GM18909 (cell line): ENCODE data around the gene CYP2B6.
"Not testable (repeated sequence)": the region's sequence is repeated elsewhere in the genome, so short reads cannot be mapped to it uniquely, and the experiment has no call there.

ENCODE experiments used
- ATAC-seq: cut with Tn5 transposase; IDR thresholded peaks from one replicate; pipeline ENCODE4 v1.9.1; 2021; ENCODE audit warnings: mild to moderate bottlenecking; ENCODE audit not compliant: unreplicated experiment, poor library complexity

Gene CYP2B6

GRCh38 chr19:40990972-40991381 is at the start of gene CYP2B6:
Gene CYP2B6 (plus strand): TSS chr19:40991282. CDS start chr19:40991306, 24 bp downstream.
- no peak for ATAC-seq

- no peak for ATAC-seq
These were observed 49.4 kb upstream of the CYP2B6 start for GRCh38 chr19:40941481-40942219.

- ATAC-seq: no peak
These were observed 45.4 kb upstream of the CYP2B6 start for GRCh38 chr19:40945645-40946044.

DNA sequence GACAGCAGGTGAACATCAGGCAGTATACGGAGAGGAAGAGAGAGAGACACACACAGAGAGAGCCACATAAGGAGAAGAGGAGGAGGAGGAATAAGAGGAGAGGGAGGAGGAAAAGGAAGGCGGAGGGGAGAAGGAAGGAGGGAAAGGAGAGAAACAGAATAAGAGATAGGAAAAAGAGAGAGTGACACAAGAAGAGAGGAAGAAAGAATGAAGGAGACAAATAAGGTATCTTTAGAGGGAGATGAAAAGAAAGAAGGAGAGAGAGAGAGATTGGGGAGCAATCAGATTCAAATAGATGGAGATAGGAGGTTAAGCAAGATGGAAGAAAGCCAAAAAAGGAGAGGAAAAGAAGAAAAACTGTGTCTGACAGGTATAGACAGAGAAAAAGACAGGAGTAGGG is 44.0 kb upstream of the CYP2B6 start:
- ATAC-seq: no peak

DNA sequence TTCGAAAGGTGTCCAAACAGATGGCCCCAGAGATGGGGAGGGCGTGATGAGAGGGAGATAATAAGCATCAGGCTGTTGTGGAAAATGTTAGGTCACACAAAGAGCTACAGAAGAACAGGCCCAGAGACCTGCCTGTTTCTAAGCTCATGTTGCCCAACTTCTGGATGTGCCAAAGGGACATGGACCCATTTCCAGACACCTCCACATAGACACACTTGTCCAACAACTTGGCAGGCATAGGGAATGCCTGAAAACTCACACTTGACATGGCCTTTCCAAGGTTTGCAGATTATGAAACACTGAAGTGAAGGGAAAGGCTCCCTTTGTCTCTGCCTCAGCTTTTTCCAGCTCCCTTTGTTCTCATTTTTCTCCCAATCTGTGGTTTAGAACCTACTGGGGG is 43.5 kb upstream of the CYP2B6 start:
- no peak for ATAC-seq

DNA sequence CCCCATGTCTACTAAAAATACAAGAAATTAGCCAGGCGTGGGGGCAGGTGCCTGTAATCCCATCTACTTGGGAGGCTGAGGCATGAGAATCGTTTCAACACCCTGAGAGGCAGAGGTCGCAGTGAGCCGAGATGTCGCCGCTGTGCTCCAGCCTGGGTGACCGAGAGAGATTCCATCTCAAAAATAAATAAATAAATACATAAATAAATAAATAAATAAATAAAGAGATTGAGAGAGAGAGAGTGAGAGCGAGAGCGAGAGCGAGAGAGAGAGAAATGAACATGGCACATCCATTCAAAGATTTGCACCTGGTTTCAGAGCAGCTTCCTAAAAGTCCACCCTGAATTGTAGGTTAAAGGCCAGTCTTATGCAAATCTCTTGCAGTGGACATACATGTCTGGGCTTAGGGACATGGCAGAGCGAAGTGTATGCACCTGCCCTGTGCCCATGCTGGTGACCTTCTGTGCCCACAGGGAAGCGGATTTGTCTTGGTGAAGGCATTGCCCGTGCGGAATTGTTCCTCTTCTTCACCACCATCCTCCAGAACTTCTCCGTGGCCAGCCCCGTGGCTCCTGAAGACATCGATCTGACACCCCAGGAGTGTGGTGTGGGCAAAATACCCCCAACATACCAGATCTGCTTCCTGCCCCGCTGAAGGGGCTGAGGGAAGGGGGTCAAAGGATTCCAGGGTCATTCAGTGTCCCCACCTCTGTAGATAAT is 42.3 kb upstream of the CYP2B6 start:
- ATAC-seq: no peak

- no peak for ATAC-seq
These were observed 36.5 kb upstream of the CYP2B6 start for GRCh38 chr19:40954573-40954972.

- ATAC-seq: no peak
These were observed 31.7 kb upstream of the CYP2B6 start for GRCh38 chr19:40959338-40959737.

DNA sequence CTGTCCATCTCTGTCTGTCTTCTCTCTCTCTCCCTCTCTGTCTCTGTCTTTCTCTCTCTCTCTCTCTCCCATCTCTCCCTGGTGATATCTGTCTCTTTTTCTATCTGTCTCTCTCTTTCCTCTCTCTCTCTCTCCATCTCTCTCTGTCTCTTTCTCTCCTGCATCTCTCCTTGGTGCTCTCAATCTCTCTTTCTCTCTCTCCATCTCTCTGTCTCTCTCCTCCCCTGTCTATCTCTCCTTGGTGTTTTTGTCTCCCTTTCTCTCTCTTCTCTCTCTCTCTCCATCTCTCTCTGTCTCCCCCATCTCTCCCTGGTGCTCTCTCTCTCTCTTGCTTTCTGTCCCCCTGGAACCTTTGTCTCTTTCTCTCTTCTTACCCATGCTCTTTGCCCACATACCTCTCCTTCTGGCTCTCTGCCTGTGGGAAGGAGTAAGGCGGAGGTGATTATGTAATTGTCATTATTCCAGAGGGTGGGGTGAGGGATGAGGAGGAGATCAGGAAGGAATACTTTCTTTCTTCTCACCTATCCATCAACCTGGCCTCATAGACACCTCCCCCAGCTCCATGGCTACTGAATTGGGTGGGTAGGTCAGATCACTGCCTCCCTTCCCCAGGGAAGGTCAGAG is 30.9 kb upstream of the CYP2B6 start:
- ATAC-seq: no peak

- no peak for ATAC-seq
These were observed 30.3 kb upstream of the CYP2B6 start for GRCh38 chr19:40960780-40961179.

GRCh38 chr19:40962460-40962961 is 28.6 kb upstream of the CYP2B6 start:
- no peak for ATAC-seq

GRCh38 chr19:40964361-40964760 is 26.7 kb upstream of the CYP2B6 start:
- ATAC-seq: not testable (repeated sequence)

- not testable (repeated sequence) for ATAC-seq
These were observed 25.7 kb upstream of the CYP2B6 start for GRCh38 chr19:40965351-40965750.

- ATAC-seq: not testable (repeated sequence)
These were observed 24.5 kb upstream of the CYP2B6 start for GRCh38 chr19:40966591-40966990.

GRCh38 chr19:40968065-40968464 is 23.0 kb upstream of the CYP2B6 start:
- not testable (repeated sequence) for ATAC-seq

DNA sequence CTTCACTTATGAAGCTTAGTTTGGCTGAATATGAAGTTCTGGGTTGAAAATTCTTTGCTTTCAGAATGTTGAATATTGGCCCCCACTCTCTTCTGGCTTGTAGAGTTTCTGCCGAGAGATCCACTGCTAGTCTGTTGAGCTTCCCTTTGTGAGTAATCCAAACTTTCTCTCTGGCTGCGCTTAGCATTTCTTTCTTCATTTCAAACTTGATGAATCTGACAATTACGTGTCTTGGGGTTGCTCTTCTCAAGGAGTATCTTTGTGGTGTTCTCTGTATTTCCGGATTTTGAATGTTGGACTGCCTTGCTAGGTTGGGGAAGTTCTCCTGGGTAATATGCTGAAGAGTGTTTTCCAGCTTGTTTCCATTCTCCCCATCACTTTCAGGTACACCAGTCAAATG is 21.4 kb upstream of the CYP2B6 start:
- not testable (repeated sequence) for ATAC-seq

- not testable (repeated sequence) for ATAC-seq
These were observed 20.4 kb upstream of the CYP2B6 start for GRCh38 chr19:40970396-40971345.

DNA sequence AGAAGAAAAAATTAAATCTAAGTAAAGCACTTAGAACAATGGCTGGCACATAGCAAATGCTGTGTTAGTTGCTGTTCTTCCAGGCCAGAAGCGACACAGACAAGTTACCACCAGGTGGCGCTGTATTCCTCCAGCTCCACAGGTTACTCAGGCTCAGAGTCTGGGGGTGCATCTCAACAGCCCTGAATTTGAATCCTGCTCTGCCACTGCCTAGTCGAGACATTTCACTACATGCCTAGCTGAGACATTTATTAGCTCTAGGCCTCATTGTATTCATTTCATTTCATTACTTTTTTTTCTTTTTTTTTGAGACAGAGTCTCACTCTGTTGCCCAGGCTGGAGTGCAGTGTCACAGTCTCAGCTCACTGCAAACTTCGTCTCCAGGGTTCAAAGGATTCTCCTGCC is 16.4 kb upstream of the CYP2B6 start:
- no peak for ATAC-seq

DNA sequence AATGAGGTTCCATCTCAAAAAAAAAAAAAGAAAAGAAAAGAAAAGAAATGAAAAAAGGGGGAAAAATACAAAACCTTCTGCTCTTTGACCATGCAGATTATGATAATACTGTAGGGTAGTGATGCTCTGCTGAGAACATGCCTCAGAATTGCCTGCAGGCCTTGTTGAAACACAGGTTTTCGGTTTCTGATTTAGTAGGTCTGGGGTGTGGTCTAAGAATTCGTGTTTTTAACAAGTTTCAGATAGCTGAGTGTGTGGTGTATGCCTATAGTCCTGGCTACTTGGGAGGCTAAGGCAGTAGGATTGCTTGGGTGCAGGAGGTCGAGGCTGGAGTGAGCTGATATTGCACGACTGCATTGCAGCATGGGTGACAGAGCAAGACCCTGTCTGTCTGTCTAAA is 14.9 kb upstream of the CYP2B6 start:
- no peak for ATAC-seq

GRCh38 chr19:40976724-40977123 is 14.4 kb upstream of the CYP2B6 start:
- ATAC-seq: no peak
